Breast epithelium (tissue), 4 donors: ENCODE measurements around the gene STRN3. TPM values are rescaled to one million over a fixed set of nuclear protein-coding genes. Genes with fewer than 3 reads are reported as not detected.
A peak's percentile ranks its signal among the peaks of the same experiment; 100 is the strongest.

Source experiments
- DNase-seq, 2 donors: peaks; one replicate each; pipeline ENCODE4 v3.0.0-alpha.2; 2019; ENCODE audit warnings: low spot score in 2 of 2
- H3K27ac ChIP-seq, 2 donors: fragments of 200-600 bp; sonication (generic) in 1 of 2; one replicate each; pipeline ENCODE4 v1.5.1; 2016 to 2019; ENCODE audit warnings: mild to moderate bottlenecking in 1 of 2
- H3K27me3 ChIP-seq, 2 donors: fragments of 200-600 bp; sonication (generic) in 1 of 2; one replicate each; pipeline versions ENCODE4 v1.5.1 to v1.6.0; 2017 to 2019; ENCODE audit warnings: control low read depth in 1 of 2, mild to moderate bottlenecking in 1 of 2
- H3K36me3 ChIP-seq: fragments of 200-600 bp; one replicate; pipeline ENCODE4 v1.5.1; 2019
- H3K4me1 ChIP-seq, 2 donors: fragments of 200-600 bp; sonication (generic); one replicate each; pipeline ENCODE4 v1.5.1; 2016 to 2019; ENCODE audit warnings: control low read depth in 1 of 2
- H3K4me3 ChIP-seq, 3 donors: fragments of 200-600 bp; sonication (generic); 1 replicate in 2 of 3; 2 replicates in 1 of 3; pipeline ENCODE4 v1.5.1; 2016 to 2019; ENCODE audit warnings: mild to moderate bottlenecking in 3 of 3, moderate library complexity in 2 of 3
- H3K9me3 ChIP-seq, 2 donors: fragments of 200-600 bp; sonication (generic) in 1 of 2; one replicate each; pipeline ENCODE4 v1.5.1; 2016 to 2019; ENCODE audit warnings: control low read depth in 1 of 2
- POLR2A ChIP-seq: fragments of 450-650 bp; IDR thresholded peaks from one replicate; pipeline ENCODE4 v1.6.1; 2016; ENCODE audit warnings: antibody characterized with exemption, mild to moderate bottlenecking, moderate library complexity
- POLR2AphosphoS5 ChIP-seq, 3 donors: sonication (generic); formaldehyde crosslinking; IDR thresholded peaks; one replicate each; pipeline ENCODE4 v1.6.1; 2017; ENCODE audit warnings: antibody characterized with exemption in 3 of 3
- intact Hi-C: fragments of 100-400 bp; cut with DNase I; formaldehyde crosslinking; loops from one replicate; pipeline ENCODE4 v1.15.1; 2023; ENCODE audit warnings: low total_unique reads
- total RNA-seq, 3 donors: library from RNA; depleted of rRNA; stranded (reverse); fragments of >200 nt; gene quantifications; one replicate each; pipeline ENCODE4 v1.1.0, GENCODE V29; 2016
- TF ChIP-seq, protein P1 (sequence below), 3 donors: fragments of 450-650 bp; IDR thresholded peaks; one replicate each; pipeline ENCODE4 v1.5.1; 2016 to 2017; ENCODE audit warnings: antibody characterized with exemption in 3 of 3, mild to moderate bottlenecking in 3 of 3, moderate library complexity in 3 of 3

STRN3 gene
- total RNA-seq, 3 donors from 2014 or later = 43.5 to 60.7 (median 43.6) TPM

DNA sequence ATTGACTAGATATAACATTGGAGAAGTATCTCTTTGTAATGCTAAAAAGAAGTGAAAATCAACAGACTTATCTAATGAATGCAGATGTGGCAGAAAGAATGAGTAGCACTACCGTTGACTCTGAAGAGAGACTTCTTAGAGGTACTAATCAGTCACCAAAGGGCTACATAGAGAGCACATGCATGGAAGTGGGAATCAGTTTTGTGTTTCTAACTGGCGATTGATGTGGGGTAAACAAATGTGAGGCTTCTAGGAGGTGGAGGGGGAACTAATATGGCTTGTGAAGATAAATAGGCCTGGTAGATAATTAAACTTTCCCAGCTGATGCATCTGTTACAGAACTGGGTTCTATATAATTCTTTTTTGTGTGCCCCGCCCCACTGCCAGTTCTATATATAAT is 141.3 kb downstream of the STRN3 start:
- Histone ChIP-seq H3K27ac (no peak overlapping the region), H3K27me3 (no peaks in the 10 kb centered on the region), H3K4me3 (no peak overlapping the region), H3K9me3 (no peaks in the 10 kb centered on the region), H3K36me3 (no peaks in the 10 kb centered on the region), H3K4me1 (no peaks in the 10 kb centered on the region)
- DNase-seq = no peak
- intact Hi-C loops = no loop called here
- TF ChIP-seq, protein P1, sequence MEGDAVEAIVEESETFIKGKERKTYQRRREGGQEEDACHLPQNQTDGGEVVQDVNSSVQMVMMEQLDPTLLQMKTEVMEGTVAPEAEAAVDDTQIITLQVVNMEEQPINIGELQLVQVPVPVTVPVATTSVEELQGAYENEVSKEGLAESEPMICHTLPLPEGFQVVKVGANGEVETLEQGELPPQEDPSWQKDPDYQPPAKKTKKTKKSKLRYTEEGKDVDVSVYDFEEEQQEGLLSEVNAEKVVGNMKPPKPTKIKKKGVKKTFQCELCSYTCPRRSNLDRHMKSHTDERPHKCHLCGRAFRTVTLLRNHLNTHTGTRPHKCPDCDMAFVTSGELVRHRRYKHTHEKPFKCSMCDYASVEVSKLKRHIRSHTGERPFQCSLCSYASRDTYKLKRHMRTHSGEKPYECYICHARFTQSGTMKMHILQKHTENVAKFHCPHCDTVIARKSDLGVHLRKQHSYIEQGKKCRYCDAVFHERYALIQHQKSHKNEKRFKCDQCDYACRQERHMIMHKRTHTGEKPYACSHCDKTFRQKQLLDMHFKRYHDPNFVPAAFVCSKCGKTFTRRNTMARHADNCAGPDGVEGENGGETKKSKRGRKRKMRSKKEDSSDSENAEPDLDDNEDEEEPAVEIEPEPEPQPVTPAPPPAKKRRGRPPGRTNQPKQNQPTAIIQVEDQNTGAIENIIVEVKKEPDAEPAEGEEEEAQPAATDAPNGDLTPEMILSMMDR (IDR thresholded peaks at IDR 0.05) = no peak
- TF ChIP-seq POLR2A = no peak
- no peak for TF ChIP-seq POLR2AphosphoS5 (IDR thresholded peaks at IDR 0.05)

GRCh38 chr14:30883508-30884294 is 142.5 kb downstream of the STRN3 start:
- H3K9me3 ChIP-seq = no peaks in the 10 kb centered on the region
- DNase-seq = no peak
- no peaks in the 10 kb centered on the region for H3K36me3 ChIP-seq
- no peaks in the 10 kb centered on the region for H3K4me1 ChIP-seq
- H3K27ac ChIP-seq = no peak overlapping the region
- no peaks in the 10 kb centered on the region for H3K27me3 ChIP-seq
- TF ChIP-seq POLR2AphosphoS5 (IDR thresholded peaks at IDR 0.05) = no peak
- TF ChIP-seq POLR2A = no peak
- TF ChIP-seq, protein P1 (IDR thresholded peaks at IDR 0.05) = no peak
- intact Hi-C loops = no loop called here
- no peak overlapping the region for H3K4me3 ChIP-seq

DNA sequence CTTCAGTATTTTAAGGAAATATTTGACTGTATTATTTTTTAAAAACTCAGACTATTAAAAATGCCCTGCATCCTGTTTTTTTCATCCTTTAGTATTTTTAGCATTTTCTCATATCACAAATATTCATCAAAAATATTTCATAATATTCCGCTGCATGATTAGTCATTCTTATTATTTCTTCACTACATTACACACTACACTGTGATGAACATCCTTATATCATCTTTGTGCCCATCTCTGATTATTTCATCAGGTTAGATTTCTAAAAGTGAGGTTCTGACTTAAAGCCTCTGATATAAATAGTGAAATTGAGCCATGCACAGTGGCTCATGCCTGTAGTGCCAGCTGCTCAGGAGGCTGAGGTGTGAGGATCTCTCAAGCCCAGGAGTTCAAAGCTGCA is 143.7 kb downstream of the STRN3 start:
- no peaks in the 10 kb centered on the region for H3K36me3 ChIP-seq
- no peaks in the 10 kb centered on the region for H3K9me3 ChIP-seq
- no peaks in the 10 kb centered on the region for H3K4me1 ChIP-seq
- intact Hi-C loops = no loop called here
- no peaks in the 10 kb centered on the region for H3K27me3 ChIP-seq
- no peak overlapping the region for H3K27ac ChIP-seq
- no peak for DNase-seq
- TF ChIP-seq, protein P1 (IDR thresholded peaks at IDR 0.05) = no peak
- TF ChIP-seq POLR2AphosphoS5 (IDR thresholded peaks at IDR 0.05) (no peak), POLR2A (no peak)
- no peak overlapping the region for H3K4me3 ChIP-seq

- Histone ChIP-seq H3K4me3 (no peak overlapping the region), H3K36me3 (no peaks in the 10 kb centered on the region), H3K27me3 (peaks cover 0 to 28% of the 10 kb centered on the region in 2 donors), H3K27ac (no peak overlapping the region), H3K9me3 (no peaks in the 10 kb centered on the region), H3K4me1 (peaks cover 0 to 4% of the 10 kb centered on the region in 2 donors)
- intact Hi-C loops = no loop called here
- TF ChIP-seq POLR2A (no peak), POLR2AphosphoS5 (IDR thresholded peaks at IDR 0.05) (no peak)
- TF ChIP-seq, protein P1 (IDR thresholded peaks at IDR 0.05) = no peak
- no peak for DNase-seq
These were observed 149.5 kb downstream of the STRN3 start for GRCh38 chr14:30876692-30877091.

DNA sequence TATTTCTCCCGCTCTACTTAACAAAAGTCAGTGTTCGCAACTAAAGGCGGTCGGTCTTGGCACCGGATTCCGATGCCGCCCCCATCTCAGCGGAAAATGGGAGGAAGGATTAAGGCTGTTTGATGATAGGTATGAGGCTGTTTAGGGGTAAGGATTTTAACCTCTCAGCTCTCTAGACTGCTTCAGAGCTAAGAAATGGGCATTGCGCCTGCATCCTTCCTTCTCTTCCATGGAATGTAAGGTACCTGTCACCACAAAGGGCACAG is 150.5 kb downstream of the STRN3 start:
- no peak for DNase-seq
- peaks cover 0 to 4% of the 10 kb centered on the region in 2 donors for H3K4me1 ChIP-seq
- peak overlapping the region in 2 of 3 donors; percentile 50 to 72 for H3K4me3 ChIP-seq
- no peak overlapping the region for H3K27ac ChIP-seq
- peaks cover 0 to 28% of the 10 kb centered on the region in 2 donors for H3K27me3 ChIP-seq
- TF ChIP-seq, protein P1 (IDR thresholded peaks at IDR 0.05) = no peak
- TF ChIP-seq POLR2AphosphoS5 (IDR thresholded peaks at IDR 0.05) (no peak), POLR2A (no peak)
- intact Hi-C loops = no loop called here
- no peaks in the 10 kb centered on the region for H3K9me3 ChIP-seq
- no peaks in the 10 kb centered on the region for H3K36me3 ChIP-seq
